PC-9 (cell line): ENCODE results near the gene SLC7A14.

Experiments
- CTCF ChIP-seq: fragments of 200-600 bp; sonication (generic); conservative IDR thresholded peaks from 2 replicates; pipeline ENCODE4 v1.6.1; 2017; ENCODE audit warnings: mixed run types, antibody characterized with exemption, mild to moderate bottlenecking, moderate library complexity
- EZH2 ChIP-seq: fragments of 200-600 bp; sonication (generic); IDR thresholded peaks from 2 replicates; pipeline ENCODE4 v1.8.0; 2017; ENCODE audit warnings: antibody characterized with exemption, low read depth

DNA sequence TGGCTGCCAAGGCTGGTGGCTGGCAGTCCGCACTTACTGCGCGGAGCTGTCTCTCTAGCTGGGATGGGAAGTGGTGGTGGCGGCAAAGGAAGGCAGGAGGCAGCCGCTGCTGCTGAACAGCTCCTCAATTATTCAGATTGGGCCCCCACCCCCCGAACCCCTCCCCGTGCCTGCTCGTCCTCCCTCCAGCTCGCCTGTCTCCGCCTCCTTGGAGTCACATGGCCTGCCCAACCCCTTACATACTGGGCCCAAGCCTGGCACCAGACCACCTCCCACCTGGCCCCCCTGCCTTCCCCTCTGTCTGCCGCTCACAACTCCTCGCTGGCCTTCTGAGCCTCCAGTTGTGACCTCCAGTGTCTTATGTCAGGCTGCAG is at the start of gene SLC7A14:
- no peak for TF ChIP-seq CTCF
- no peak for TF ChIP-seq EZH2
